ENCODE data around the gene HDGFL2.

HDGFL2 gene

DNA sequence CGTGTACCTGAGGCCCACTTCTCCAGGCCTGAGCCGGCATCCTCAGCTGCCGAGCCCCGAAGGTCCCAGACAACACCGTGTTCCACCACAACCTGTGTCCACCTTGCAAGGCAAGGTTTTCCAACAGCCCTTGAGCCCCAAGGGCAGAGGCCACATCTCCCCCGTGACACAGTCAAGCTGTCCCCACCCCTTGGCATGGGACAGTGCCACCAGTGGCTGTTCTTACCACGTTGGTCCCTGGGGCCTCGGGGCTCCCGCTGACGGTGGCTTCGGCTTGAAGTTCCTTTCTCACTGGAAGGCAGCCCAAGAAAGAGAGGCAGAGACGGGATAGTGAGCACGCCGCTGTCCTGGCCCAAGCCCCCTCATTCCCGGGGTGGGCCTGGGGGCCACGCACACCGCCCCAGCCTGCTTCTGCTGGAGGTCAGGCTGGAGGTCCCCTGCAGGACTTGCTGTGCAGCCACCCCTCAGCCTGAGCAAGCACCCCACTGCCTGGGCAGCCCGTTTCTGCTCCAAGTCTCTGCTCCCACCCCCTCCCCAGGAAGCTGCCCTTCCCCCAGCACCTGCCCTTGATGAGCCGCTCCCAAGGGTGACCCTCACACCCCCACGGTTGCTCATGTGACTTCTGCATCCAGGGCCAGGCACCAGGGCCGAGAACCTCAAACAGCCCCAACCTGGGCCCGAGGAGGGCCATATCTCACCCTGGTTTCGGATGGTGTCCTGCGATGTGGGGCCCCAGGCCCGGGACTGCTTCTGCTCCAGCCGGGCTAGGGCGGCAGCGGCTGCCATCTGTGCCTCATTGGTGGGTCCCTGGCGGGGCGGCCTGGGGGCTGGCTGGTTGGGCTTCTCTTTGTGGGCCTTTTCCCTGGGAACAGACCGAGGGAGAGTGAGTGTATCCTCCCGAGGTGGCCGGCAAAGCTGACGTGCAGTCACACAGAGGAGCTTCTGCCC is 18.6 kb upstream of the HDGFL2 start:
- Histone ChIP-seq H3K4me2 (ENCODE audit: low read length) (no peak overlapping the region), H3K4me1 (peaks cover 10% of the 10 kb centered on the region), H3K9ac (no peak overlapping the region), H2AFZ (no peak overlapping the region), H3K27ac (no peak overlapping the region), H3K79me2 (peaks cover 16% of the 10 kb centered on the region), H3K36me3 (ENCODE audit: control insufficient read depth, insufficient read depth, low read length) (no peaks in the 10 kb centered on the region), H3K4me3 (ENCODE audit: low read depth, low read length) (no peak overlapping the region), H3K9me3 (ENCODE audit: control insufficient read depth, low read length) (no peaks in the 10 kb centered on the region), H3K27me3 (ENCODE audit: control insufficient read depth, insufficient read depth, low read length) (no peaks in the 10 kb centered on the region)
- TF ChIP-seq, protein P1, sequence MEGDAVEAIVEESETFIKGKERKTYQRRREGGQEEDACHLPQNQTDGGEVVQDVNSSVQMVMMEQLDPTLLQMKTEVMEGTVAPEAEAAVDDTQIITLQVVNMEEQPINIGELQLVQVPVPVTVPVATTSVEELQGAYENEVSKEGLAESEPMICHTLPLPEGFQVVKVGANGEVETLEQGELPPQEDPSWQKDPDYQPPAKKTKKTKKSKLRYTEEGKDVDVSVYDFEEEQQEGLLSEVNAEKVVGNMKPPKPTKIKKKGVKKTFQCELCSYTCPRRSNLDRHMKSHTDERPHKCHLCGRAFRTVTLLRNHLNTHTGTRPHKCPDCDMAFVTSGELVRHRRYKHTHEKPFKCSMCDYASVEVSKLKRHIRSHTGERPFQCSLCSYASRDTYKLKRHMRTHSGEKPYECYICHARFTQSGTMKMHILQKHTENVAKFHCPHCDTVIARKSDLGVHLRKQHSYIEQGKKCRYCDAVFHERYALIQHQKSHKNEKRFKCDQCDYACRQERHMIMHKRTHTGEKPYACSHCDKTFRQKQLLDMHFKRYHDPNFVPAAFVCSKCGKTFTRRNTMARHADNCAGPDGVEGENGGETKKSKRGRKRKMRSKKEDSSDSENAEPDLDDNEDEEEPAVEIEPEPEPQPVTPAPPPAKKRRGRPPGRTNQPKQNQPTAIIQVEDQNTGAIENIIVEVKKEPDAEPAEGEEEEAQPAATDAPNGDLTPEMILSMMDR (IDR thresholded peaks at IDR 0.05): no peak

DNA sequence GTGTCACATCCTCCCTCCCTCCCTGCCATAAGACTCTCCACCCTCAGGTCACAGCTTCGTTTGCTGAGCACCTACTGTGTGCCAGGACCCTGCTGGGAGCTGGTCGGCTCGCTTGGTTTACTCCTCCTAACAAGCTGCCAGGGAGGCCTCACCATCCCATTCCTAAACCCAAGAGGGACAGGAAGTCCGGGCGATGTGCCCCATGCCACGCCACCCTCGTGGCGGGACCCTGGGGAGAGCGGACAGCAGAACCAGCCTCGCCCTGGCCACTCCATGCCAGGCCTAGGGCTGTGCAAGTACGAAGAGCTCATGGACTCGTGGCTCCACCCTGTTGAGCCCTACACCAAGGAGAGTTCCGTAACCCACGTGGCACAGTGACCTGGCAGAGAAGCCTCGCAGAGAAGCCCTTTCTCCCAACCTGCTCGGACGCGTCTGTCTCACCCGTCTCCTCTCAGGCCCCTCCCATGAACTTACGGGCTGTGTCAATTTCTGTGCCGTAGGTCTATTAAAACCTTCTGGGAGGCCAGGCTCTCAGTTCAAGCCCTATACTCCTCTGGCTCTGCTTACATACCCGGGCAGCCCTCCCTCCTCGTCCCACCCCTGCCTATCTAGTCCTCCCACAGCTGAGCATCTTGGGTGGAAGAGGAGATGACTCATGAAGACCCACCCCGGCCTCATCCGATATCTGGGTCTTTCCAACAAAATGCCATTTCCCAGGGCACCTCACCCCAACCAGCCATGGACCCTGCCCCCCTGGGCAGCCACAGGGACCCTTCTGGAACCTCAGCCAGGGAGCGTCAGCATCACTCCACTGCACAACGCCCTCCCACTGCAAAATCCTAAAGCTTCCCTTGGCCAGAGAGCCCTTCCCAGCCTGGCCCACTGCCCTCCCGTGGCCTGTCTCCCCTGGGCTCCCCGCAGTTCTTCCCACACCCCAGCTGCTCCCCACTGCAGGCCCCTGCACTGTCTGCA is 17.1 kb upstream of the HDGFL2 start:
- Histone ChIP-seq H3K9me3 (ENCODE audit: control insufficient read depth, low read length) (no peaks in the 10 kb centered on the region), H3K36me3 (ENCODE audit: control insufficient read depth, insufficient read depth, low read length) (no peaks in the 10 kb centered on the region), H3K4me1 (peaks cover 10% of the 10 kb centered on the region), H3K9ac (no peak overlapping the region), H3K27me3 (ENCODE audit: control insufficient read depth, insufficient read depth, low read length) (no peaks in the 10 kb centered on the region), H3K4me3 (ENCODE audit: low read depth, low read length) (no peak overlapping the region), H2AFZ (no peak overlapping the region), H3K4me2 (ENCODE audit: low read length) (peak overlapping the region; percentile 77), H3K79me2 (peaks cover 16% of the 10 kb centered on the region), H3K27ac (peak overlapping the region; percentile 3)
- TF ChIP-seq, protein P1 (IDR thresholded peaks at IDR 0.05): no peak

DNA sequence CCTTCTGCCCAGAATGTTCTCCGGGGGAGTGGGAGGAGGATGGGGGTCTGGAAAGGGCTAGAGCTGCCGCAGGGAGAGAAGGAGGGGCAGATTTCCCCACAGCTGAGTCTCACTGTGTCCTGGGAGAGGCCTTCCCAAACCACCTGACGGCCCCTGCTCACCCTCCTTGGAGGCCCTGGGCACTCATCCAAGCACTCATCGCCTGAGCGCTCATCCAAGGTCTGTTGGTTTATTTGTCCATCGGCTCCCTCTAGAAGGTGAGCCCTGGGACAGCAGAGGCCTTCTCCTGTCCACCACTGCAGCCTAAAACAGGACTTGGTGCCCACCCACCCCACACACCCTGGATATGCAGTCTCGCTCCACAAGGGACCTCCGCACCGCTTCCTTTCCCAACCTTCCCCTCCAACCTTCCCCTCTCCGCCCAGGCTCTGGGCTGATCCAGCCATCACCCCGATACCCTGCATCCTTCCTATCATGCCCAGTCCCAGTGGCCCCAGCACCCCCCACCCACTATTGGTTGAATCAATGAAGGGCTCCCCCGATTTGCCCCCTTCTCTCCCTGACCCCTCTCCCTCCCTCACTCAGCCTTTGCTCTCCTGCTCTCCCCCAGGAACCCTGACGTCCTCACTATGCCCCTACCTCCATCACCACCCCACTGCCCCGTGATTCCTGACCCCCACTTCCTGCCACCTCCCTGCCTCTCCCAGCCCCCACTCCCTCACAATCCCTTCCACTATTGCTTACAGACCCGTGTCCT is 16.2 kb upstream of the HDGFL2 start:
- H2AFZ ChIP-seq: no peak overlapping the region
- no peaks in the 10 kb centered on the region for H3K27me3 ChIP-seq (ENCODE audit: control insufficient read depth, insufficient read depth, low read length)

DNA sequence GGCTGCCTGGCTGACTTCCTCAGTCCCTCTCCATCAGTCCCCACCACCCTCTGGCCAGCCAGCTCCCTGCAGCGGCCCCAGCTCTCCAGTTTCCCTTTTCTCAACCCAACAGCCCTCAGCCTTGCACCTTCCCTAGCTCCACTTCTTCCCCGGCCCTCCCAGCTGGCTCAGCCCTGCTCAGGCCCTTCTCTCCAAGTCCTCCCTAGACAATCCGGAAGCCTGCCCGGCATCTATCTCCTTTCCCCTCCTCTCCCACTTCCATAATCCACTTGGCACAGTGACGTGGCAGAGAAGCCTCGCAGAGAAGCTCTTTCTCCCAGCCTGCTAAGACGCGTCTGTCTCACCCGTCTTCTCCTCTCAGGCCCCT is 15.6 kb upstream of the HDGFL2 start:
- Histone ChIP-seq H3K36me3 (ENCODE audit: control insufficient read depth, insufficient read depth, low read length) (no peaks in the 10 kb centered on the region), H3K27me3 (ENCODE audit: control insufficient read depth, insufficient read depth, low read length) (no peaks in the 10 kb centered on the region), H3K9me3 (ENCODE audit: control insufficient read depth, low read length) (no peaks in the 10 kb centered on the region), H3K27ac (peak overlapping the region; percentile 72), H2AFZ (peak overlapping the region; percentile 64), H3K79me2 (peaks cover 16% of the 10 kb centered on the region), H3K4me2 (ENCODE audit: low read length) (peak overlapping the region; percentile 77), H3K9ac (no peak overlapping the region), H3K4me3 (ENCODE audit: low read depth, low read length) (peak overlapping the region; percentile 71), H3K4me1 (peaks cover 10% of the 10 kb centered on the region)
- TF ChIP-seq, protein P1 (IDR thresholded peaks at IDR 0.05): no peak

More for the DNA sequence above, 16.2 kb upstream of the HDGFL2 start:
- Histone ChIP-seq H3K79me2 (peaks cover 16% of the 10 kb centered on the region), H3K27ac (peak overlapping the region; percentile 72), H3K9ac (no peak overlapping the region), H3K9me3 (ENCODE audit: control insufficient read depth, low read length) (no peaks in the 10 kb centered on the region), H3K4me3 (ENCODE audit: low read depth, low read length) (peak overlapping the region; percentile 71), H3K4me1 (peaks cover 10% of the 10 kb centered on the region), H3K36me3 (ENCODE audit: control insufficient read depth, insufficient read depth, low read length) (no peaks in the 10 kb centered on the region), H3K4me2 (ENCODE audit: low read length) (peak overlapping the region; percentile 77)
- TF ChIP-seq, protein P1 (IDR thresholded peaks at IDR 0.05): no peak

Data from parathyroid adenoma (tissue), 2 donors.